GM18873 (cell line): Measurements from ENCODE around the gene CEL.

Source experiments
- ATAC-seq: cut with Tn5 transposase; IDR thresholded peaks from one replicate; pipeline ENCODE4 v1.9.1; 2021; ENCODE audit warnings: mild to moderate bottlenecking, moderate library complexity, moderate number of reproducible peaks; ENCODE audit not compliant: unreplicated experiment, low FRiP score

CEL gene

GRCh38 chr9:133101356-133102189, 39.8 kb downstream of the CEL start:
- ATAC-seq: no peak

- ATAC-seq: no peak
These were observed 40.6 kb downstream of the CEL start for GRCh38 chr9:133102190-133103021.

GRCh38 chr9:133103183-133103986, 41.6 kb downstream of the CEL start:
- no peak for ATAC-seq

- ATAC-seq: no peak
These were observed 42.3 kb downstream of the CEL start for GRCh38 chr9:133103987-133104505.

GRCh38 chr9:133104718-133105460, 43.1 kb downstream of the CEL start:
- ATAC-seq: no peak

GRCh38 chr9:133105461-133105770, 43.6 kb downstream of the CEL start:
- ATAC-seq: no peak

- no peak for ATAC-seq
These were observed 44.9 kb downstream of the CEL start for GRCh38 chr9:133106511-133107244.

- no peak for ATAC-seq
These were observed 45.5 kb downstream of the CEL start for GRCh38 chr9:133107245-133107722.

GRCh38 chr9:133107961-133108793, 46.4 kb downstream of the CEL start:
- ATAC-seq: no peak

GRCh38 chr9:133108794-133109641, 47.2 kb downstream of the CEL start:
- no peak for ATAC-seq

GRCh38 chr9:133109931-133110650, 48.3 kb downstream of the CEL start:
- ATAC-seq: no peak

- ATAC-seq: no peak
These were observed 50.3 kb downstream of the CEL start for GRCh38 chr9:133111808-133112662.

GRCh38 chr9:133112663-133113026, 50.9 kb downstream of the CEL start:
- ATAC-seq: no peak

GRCh38 chr9:133113163-133113948, 51.6 kb downstream of the CEL start:
- ATAC-seq: no peak
